Ishikawa (cell line): ENCODE results near the gene DARS1.

Experiments used
- CEBPB ChIP-seq: IDR thresholded peaks from 2 replicates; pipeline ENCODE4 v1.6.1; 2012
- CREB1 ChIP-seq: IDR thresholded peaks from 2 replicates; pipeline ENCODE4 v1.6.1; 2012; ENCODE audit warnings: low read depth
- EGR1 ChIP-seq: IDR thresholded peaks from 2 replicates; pipeline ENCODE4 v1.6.1; 2012
- EP300 ChIP-seq: IDR thresholded peaks from 2 replicates; pipeline ENCODE4 v1.6.1; 2012; ENCODE audit warnings: borderline replicate concordance
- NFIC ChIP-seq: IDR thresholded peaks from 2 replicates; pipeline ENCODE4 v1.6.1; 2012
- TAF1 ChIP-seq: IDR thresholded peaks from 2 replicates; pipeline ENCODE4 v1.6.1; 2012; ENCODE audit warnings: low read depth, mild to moderate bottlenecking
- YY1 ChIP-seq: IDR thresholded peaks from 2 replicates; pipeline ENCODE4 v1.6.1; 2012; ENCODE audit warnings: low read depth
- TF ChIP-seq, protein P1 (sequence below): IDR thresholded peaks from 2 replicates; pipeline ENCODE4 v1.6.1; 2012; ENCODE audit warnings: low read depth, mild to moderate bottlenecking
- TF ChIP-seq, protein P2 (sequence below): IDR thresholded peaks from 2 replicates; pipeline ENCODE4 v1.6.1; 2012
- TF ChIP-seq, protein P3 (sequence below): IDR thresholded peaks from 2 replicates; pipeline ENCODE4 v1.6.1; 2012

DNA sequence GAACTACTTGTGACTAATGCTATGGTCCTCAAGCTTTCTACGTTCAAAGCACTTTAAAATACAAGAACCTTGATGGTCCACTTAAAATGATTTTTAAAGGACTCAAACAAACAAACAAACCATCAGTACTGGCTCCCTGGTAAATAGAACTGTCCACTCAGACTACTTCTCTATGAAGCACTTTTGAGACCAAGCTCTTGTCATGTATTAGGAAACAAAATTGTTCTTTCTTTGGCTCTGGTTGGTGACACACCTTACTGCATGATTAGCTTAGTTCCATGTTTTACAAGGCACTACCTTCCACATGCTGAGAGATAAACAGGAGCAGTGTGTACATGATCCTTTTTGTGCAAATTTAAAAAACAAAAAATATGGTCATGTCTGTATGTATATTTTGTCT lies 19.7 kb downstream of the DARS1 start:
- TF ChIP-seq, protein P1, sequence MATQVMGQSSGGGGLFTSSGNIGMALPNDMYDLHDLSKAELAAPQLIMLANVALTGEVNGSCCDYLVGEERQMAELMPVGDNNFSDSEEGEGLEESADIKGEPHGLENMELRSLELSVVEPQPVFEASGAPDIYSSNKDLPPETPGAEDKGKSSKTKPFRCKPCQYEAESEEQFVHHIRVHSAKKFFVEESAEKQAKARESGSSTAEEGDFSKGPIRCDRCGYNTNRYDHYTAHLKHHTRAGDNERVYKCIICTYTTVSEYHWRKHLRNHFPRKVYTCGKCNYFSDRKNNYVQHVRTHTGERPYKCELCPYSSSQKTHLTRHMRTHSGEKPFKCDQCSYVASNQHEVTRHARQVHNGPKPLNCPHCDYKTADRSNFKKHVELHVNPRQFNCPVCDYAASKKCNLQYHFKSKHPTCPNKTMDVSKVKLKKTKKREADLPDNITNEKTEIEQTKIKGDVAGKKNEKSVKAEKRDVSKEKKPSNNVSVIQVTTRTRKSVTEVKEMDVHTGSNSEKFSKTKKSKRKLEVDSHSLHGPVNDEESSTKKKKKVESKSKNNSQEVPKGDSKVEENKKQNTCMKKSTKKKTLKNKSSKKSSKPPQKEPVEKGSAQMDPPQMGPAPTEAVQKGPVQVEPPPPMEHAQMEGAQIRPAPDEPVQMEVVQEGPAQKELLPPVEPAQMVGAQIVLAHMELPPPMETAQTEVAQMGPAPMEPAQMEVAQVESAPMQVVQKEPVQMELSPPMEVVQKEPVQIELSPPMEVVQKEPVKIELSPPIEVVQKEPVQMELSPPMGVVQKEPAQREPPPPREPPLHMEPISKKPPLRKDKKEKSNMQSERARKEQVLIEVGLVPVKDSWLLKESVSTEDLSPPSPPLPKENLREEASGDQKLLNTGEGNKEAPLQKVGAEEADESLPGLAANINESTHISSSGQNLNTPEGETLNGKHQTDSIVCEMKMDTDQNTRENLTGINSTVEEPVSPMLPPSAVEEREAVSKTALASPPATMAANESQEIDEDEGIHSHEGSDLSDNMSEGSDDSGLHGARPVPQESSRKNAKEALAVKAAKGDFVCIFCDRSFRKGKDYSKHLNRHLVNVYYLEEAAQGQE, result no peak
- no peak for TF ChIP-seq EP300
- no peak for TF ChIP-seq CEBPB
- TF ChIP-seq, protein P2, sequence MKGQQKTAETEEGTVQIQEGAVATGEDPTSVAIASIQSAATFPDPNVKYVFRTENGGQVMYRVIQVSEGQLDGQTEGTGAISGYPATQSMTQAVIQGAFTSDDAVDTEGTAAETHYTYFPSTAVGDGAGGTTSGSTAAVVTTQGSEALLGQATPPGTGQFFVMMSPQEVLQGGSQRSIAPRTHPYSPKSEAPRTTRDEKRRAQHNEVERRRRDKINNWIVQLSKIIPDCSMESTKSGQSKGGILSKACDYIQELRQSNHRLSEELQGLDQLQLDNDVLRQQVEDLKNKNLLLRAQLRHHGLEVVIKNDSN, result no peak
- no peak for TF ChIP-seq TAF1
- TF ChIP-seq YY1, result no peak
- no peak for TF ChIP-seq CREB1
- TF ChIP-seq, protein P3, sequence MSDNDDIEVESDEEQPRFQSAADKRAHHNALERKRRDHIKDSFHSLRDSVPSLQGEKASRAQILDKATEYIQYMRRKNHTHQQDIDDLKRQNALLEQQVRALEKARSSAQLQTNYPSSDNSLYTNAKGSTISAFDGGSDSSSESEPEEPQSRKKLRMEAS, result no peak
- TF ChIP-seq NFIC, result no peak
- TF ChIP-seq EGR1, result no peak
